ENCODE measurements around the gene ZNF236.

GRCh38 chr18:76880026-76880425, 57.7 kb downstream of the ZNF236 start:
- TF ChIP-seq CTCF (conservative IDR thresholded peaks at IDR 0.05) (no peak), ZFX (IDR thresholded peaks at IDR 0.05) (no peak)
